H9 (cell line): Measurements from ENCODE around the gene METTL14. TPM values are rescaled to one million over a fixed set of nuclear protein-coding genes. Genes with fewer than 3 reads are reported as not detected.

Experiments used
- DNase-seq: peaks from one replicate; pipeline ENCODE4 v3.0.0-alpha.2; 2017
- H2AFZ ChIP-seq: one replicate; pipeline ENCODE4 v1.6.1; 2013; ENCODE audit warnings: mild to moderate bottlenecking, low read length, control low read depth, moderate library complexity
- H2AK5ac ChIP-seq: 2 replicates; pipeline ENCODE4 v1.6.1; 2013; ENCODE audit warnings: low read length, control low read depth, mixed read lengths; ENCODE audit not compliant: insufficient read length
- H2BK120ac ChIP-seq: one replicate; pipeline ENCODE4 v1.6.1; 2013; ENCODE audit warnings: low read depth, mild to moderate bottlenecking, low read length, control low read depth, inconsistent platforms; ENCODE audit not compliant: poor library complexity, severe bottlenecking
- H2BK12ac ChIP-seq: 2 replicates; pipeline ENCODE4 v1.6.1; 2013; ENCODE audit warnings: low read length, control low read depth, mixed read lengths, low read depth; ENCODE audit not compliant: insufficient read length
- H2BK15ac ChIP-seq: 2 replicates; pipeline ENCODE4 v1.6.1; 2013; ENCODE audit warnings: low read depth, low read length, control low read depth
- H2BK20ac ChIP-seq: one replicate; pipeline ENCODE4 v1.6.1; 2013; ENCODE audit warnings: low read depth, mild to moderate bottlenecking, low read length, control low read depth, inconsistent platforms; ENCODE audit not compliant: poor library complexity, severe bottlenecking
- H2BK5ac ChIP-seq: 2 replicates; pipeline ENCODE4 v1.6.1; 2013; ENCODE audit warnings: low read length, control low read depth, mixed read lengths; ENCODE audit not compliant: insufficient read length
- H3K14ac ChIP-seq: 2 replicates; pipeline ENCODE4 v1.6.1; 2013; ENCODE audit warnings: low read length, control low read depth; ENCODE audit not compliant: insufficient read depth
- H3K18ac ChIP-seq: 2 replicates; pipeline ENCODE4 v1.6.1; 2013; ENCODE audit warnings: low read depth, mild to moderate bottlenecking, mixed read lengths, low read length, control low read depth; ENCODE audit not compliant: insufficient read length
- H3K23ac ChIP-seq: 2 replicates; pipeline ENCODE4 v1.6.1; 2013; ENCODE audit warnings: low read length, control low read depth, mixed read lengths, low read depth; ENCODE audit not compliant: insufficient read length
- H3K23me2 ChIP-seq: 2 replicates; pipeline ENCODE4 v1.6.1; 2013; ENCODE audit warnings: low read depth, mild to moderate bottlenecking, mixed read lengths, low read length, control low read depth; ENCODE audit not compliant: insufficient read length, poor library complexity, severe bottlenecking
- H3K27ac ChIP-seq: 2 replicates; pipeline ENCODE4 v1.5.1; 2013; ENCODE audit warnings: low read length, control low read depth, mixed read lengths, low read depth; ENCODE audit not compliant: insufficient read length
- H3K27me3 ChIP-seq: 2 replicates; pipeline ENCODE4 v1.6.1; 2013; ENCODE audit warnings: low read length, control low read depth, inconsistent platforms; ENCODE audit not compliant: insufficient read depth
- H3K4ac ChIP-seq: 2 replicates; pipeline ENCODE4 v1.6.1; 2013; ENCODE audit warnings: low read depth, mild to moderate bottlenecking, control low read depth, inconsistent platforms, low read length, moderate library complexity
- H3K4me1 ChIP-seq: 2 replicates; pipeline ENCODE4 v1.6.1; 2013; ENCODE audit warnings: low read length, control low read depth, inconsistent platforms; ENCODE audit not compliant: insufficient read depth
- H3K4me2 ChIP-seq: 2 replicates; pipeline ENCODE4 v1.6.1; 2013; ENCODE audit warnings: low read length, control low read depth, mixed read lengths; ENCODE audit not compliant: insufficient read length, insufficient read depth
- H3K56ac ChIP-seq: 2 replicates; pipeline ENCODE4 v1.6.1; 2013; ENCODE audit warnings: low read depth, mild to moderate bottlenecking, mixed read lengths, low read length, control low read depth; ENCODE audit not compliant: insufficient read length
- H3K79me1 ChIP-seq: 2 replicates; pipeline ENCODE4 v1.6.1; 2013; ENCODE audit warnings: low read depth, mild to moderate bottlenecking, moderate library complexity, low read length, control low read depth, inconsistent platforms; ENCODE audit not compliant: insufficient read depth, poor library complexity, severe bottlenecking
- H3K79me2 ChIP-seq: 2 replicates; pipeline ENCODE4 v1.6.1; 2013; ENCODE audit warnings: low read length, control low read depth, inconsistent platforms; ENCODE audit not compliant: insufficient read depth
- H3K9ac ChIP-seq: 2 replicates; pipeline ENCODE4 v1.6.1; 2013; ENCODE audit warnings: low read length, control low read depth, mixed read lengths; ENCODE audit not compliant: insufficient read length; ENCODE audit errors: extremely low read depth
- H3K9me3 ChIP-seq: one replicate; pipeline ENCODE4 v1.6.1; 2013; ENCODE audit warnings: low read depth, low read length, inconsistent platforms; ENCODE audit not compliant: control insufficient read depth
- H3T11ph ChIP-seq: one replicate; pipeline ENCODE4 v1.6.1; 2013; ENCODE audit warnings: mild to moderate bottlenecking, low read length, control low read depth, inconsistent platforms
- H4K20me1 ChIP-seq: one replicate; pipeline ENCODE4 v1.6.1; 2013; ENCODE audit not compliant: control insufficient read depth, insufficient read length, insufficient read depth
- H4K5ac ChIP-seq: 2 replicates; pipeline ENCODE4 v1.6.1; 2013; ENCODE audit warnings: low read depth, mild to moderate bottlenecking, mixed read lengths, low read length, control low read depth; ENCODE audit not compliant: insufficient read length
- H4K8ac ChIP-seq: replicated peaks from 2 replicates; pipeline ENCODE4 v1.6.1; 2013; ENCODE audit warnings: low read length, control low read depth, mixed read lengths, low read depth; ENCODE audit not compliant: insufficient read length
- H4K91ac ChIP-seq: 2 replicates; pipeline ENCODE4 v1.6.1; 2013; ENCODE audit warnings: low read depth, mild to moderate bottlenecking, moderate library complexity, mixed read lengths, low read length, control low read depth; ENCODE audit not compliant: insufficient read length
- H3K27ac Mint-ChIP-seq, 3 experiments: 2 replicates in 2 of 3; 3 replicates in 1 of 3; pipeline ENCODE4 v1.8.0; 2020 to 2021; ENCODE audit warnings: mixed read lengths in 3 of 3, mild to moderate bottlenecking in 1 of 3, moderate library complexity in 1 of 3
- H3K27me3 Mint-ChIP-seq: 2 replicates; pipeline ENCODE4 v1.8.0; 2021; ENCODE audit warnings: low read depth, mild to moderate bottlenecking, moderate library complexity, mixed read lengths
- H3K36me3 Mint-ChIP-seq, 3 experiments: 2 replicates in 2 of 3; 3 replicates in 1 of 3; pipeline ENCODE4 v1.8.0; 2020 to 2021; ENCODE audit warnings: low read depth in 3 of 3, mixed read lengths in 3 of 3; ENCODE audit not compliant: insufficient read depth in 1 of 3
- H3K4me1 Mint-ChIP-seq, 2 experiments: 2 replicates each; pipeline ENCODE4 v1.8.0; 2020; ENCODE audit warnings: mixed read lengths in 2 of 2
- H3K4me3 Mint-ChIP-seq, 2 experiments: 2 replicates in 1 of 2; 3 replicates in 1 of 2; pipeline ENCODE4 v1.8.0; 2020 to 2021; ENCODE audit warnings: mild to moderate bottlenecking in 2 of 2, mixed read lengths in 2 of 2, moderate library complexity in 1 of 2
- H3K9me3 Mint-ChIP-seq, 2 experiments: 2 replicates in 1 of 2; 3 replicates in 1 of 2; pipeline ENCODE4 v1.8.0; 2020; ENCODE audit warnings: mild to moderate bottlenecking in 2 of 2, mixed read lengths in 2 of 2, moderate library complexity in 1 of 2
- WGBS: extraction: QIAGEN DNeasy Blood & Tissue Kit; methylation state at CpG from one replicate; pipeline ENCODE4 v1.1.7; 2013; ENCODE audit warnings: missing lambda C conversion rate, low lambda C conversion rate, mixed read lengths; ENCODE audit not compliant: insufficient read length; ENCODE audit errors: extremely low coverage; 5-methylcytosine and 5-hydroxymethylcytosine counted together
- total RNA-seq: library from RNA; stranded (reverse); gene quantifications from 2 replicates; pipeline ENCODE4 v1.2.1, GENCODE V29; 2021
- TF ChIP-seq, protein P1 (sequence below): fragments of 200-600 bp; sonication (generic); conservative IDR thresholded peaks from 3 replicates; pipeline ENCODE4 v1.8.0; 2021; ENCODE audit warnings: antibody characterized with exemption, mild to moderate bottlenecking

The METTL14 gene
- total RNA-seq, 1 experiment from 2014 or later, result 53.3 TPM

DNA sequence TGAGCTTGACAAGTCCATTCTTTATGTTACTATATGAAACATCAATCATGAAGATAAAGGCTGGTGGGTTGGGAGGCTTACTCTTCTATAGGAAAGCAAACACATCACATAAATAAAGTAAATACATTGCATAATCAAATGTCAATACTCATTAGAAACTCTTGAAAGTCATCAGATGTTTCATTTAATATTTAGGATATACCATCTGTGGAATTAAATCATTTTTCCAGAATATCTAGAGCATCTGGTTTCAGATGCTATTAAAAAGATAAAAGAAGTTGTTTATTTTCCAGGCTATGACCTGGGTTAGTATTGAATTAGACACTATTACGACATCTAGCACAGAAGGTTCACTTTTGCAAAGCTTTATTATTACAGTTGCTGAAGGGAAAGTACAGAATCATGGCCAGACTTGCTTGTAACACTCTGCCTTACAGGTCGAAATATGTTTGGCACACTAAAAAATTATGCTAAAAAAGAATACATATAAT lies 72.6 kb downstream of the METTL14 start:
- H2BK15ac ChIP-seq, result no peak overlapping the region
- H3K4me3 Mint-ChIP-seq, result no peak overlapping the region
- H3K27ac Mint-ChIP-seq, result no peak overlapping the region
- H3T11ph ChIP-seq, result no peak overlapping the region
- H3K9ac ChIP-seq, result no peak overlapping the region
- H2BK120ac ChIP-seq, result no peak overlapping the region
- peaks cover 3 to 13% (median 3%) of the 10 kb centered on the region in 3 experiments; a peak in 5 of 7 replicates for H3K36me3 Mint-ChIP-seq
- no peak overlapping the region for H2BK5ac ChIP-seq
- H3K56ac ChIP-seq, result no peak overlapping the region
- no peak overlapping the region for H3K4ac ChIP-seq
- no peaks in the 10 kb centered on the region for H3K4me1 ChIP-seq
- TF ChIP-seq, protein P1, sequence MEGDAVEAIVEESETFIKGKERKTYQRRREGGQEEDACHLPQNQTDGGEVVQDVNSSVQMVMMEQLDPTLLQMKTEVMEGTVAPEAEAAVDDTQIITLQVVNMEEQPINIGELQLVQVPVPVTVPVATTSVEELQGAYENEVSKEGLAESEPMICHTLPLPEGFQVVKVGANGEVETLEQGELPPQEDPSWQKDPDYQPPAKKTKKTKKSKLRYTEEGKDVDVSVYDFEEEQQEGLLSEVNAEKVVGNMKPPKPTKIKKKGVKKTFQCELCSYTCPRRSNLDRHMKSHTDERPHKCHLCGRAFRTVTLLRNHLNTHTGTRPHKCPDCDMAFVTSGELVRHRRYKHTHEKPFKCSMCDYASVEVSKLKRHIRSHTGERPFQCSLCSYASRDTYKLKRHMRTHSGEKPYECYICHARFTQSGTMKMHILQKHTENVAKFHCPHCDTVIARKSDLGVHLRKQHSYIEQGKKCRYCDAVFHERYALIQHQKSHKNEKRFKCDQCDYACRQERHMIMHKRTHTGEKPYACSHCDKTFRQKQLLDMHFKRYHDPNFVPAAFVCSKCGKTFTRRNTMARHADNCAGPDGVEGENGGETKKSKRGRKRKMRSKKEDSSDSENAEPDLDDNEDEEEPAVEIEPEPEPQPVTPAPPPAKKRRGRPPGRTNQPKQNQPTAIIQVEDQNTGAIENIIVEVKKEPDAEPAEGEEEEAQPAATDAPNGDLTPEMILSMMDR, result no peak
- H4K20me1 ChIP-seq, result no peaks in the 10 kb centered on the region
- no peak overlapping the region for H3K4me2 ChIP-seq
- no peak overlapping the region for H2BK12ac ChIP-seq
- no peak overlapping the region for H3K18ac ChIP-seq
- no peak overlapping the region for H3K14ac ChIP-seq
- no peaks in the 10 kb centered on the region for H3K79me2 ChIP-seq
- H4K91ac ChIP-seq, result no peak overlapping the region
- no peaks in the 10 kb centered on the region for H3K27me3 ChIP-seq
- no peak overlapping the region for H4K5ac ChIP-seq
- no peaks in the 10 kb centered on the region for H3K9me3 ChIP-seq
- no peak for DNase-seq
- no peak overlapping the region for H2AK5ac ChIP-seq
- H4K8ac ChIP-seq, result no peak overlapping the region
- H3K27me3 Mint-ChIP-seq, result no peaks in the 10 kb centered on the region
- H3K27ac ChIP-seq, result no peak overlapping the region
- no peaks in the 10 kb centered on the region for H3K23me2 ChIP-seq
- no peak overlapping the region for H2BK20ac ChIP-seq
- H3K79me1 ChIP-seq, result no peaks in the 10 kb centered on the region
- H3K9me3 Mint-ChIP-seq, result no peaks in the 10 kb centered on the region
- WGBS, result no CpG with 5 or more reads among the region's 2 CpGs
- peaks cover 13 to 15% of the 10 kb centered on the region in 2 experiments for H3K4me1 Mint-ChIP-seq
- no peak overlapping the region for H2AFZ ChIP-seq
- H3K23ac ChIP-seq, result no peak overlapping the region
